ENCODE results near the gene DRD3. TPM values are rescaled to one million over a fixed set of nuclear protein-coding genes. Genes with fewer than 3 reads are reported as not detected.

DRD3 gene
- total RNA-seq, 1 experiment from 2014 or later = not detected

DNA sequence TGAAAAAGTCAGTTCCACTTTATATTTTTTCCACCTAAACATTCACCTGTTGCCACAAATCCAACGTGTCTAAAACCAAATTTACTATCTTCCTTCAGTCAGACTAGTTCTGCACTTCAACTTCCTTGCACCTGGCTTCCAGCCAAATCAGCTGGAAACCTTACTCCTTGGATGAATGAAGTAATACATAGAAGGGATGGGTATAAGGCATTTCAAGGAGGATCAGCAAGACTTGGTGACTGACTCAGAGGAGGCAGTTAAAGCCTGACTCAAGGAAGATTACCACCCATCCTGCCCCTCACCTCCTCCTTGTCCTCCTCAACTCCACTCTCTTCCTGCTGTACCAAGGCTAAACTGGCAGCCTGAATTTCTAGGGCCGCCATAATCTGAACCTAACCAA, 85.3 kb downstream of the DRD3 start:
- BruUV-seq (replicated peaks) = no TSS peak
- no peak overlapping the region for H3K4me3 Mint-ChIP-seq (ENCODE audit: unreplicated experiment)
- H3K9me3 Mint-ChIP-seq (ENCODE audit: unreplicated experiment) = no peaks in the 10 kb centered on the region
- DNase-seq (ENCODE audit: unreplicated experiment) = peak; percentile 72
- CTCF ChIA-PET = interaction anchor here (0.9 kb wide), 1 partner anchor 11 kb away, joined by 3 read pairs; no protein-coding TSS in a partner anchor
- TF ChIP-seq, protein P1, sequence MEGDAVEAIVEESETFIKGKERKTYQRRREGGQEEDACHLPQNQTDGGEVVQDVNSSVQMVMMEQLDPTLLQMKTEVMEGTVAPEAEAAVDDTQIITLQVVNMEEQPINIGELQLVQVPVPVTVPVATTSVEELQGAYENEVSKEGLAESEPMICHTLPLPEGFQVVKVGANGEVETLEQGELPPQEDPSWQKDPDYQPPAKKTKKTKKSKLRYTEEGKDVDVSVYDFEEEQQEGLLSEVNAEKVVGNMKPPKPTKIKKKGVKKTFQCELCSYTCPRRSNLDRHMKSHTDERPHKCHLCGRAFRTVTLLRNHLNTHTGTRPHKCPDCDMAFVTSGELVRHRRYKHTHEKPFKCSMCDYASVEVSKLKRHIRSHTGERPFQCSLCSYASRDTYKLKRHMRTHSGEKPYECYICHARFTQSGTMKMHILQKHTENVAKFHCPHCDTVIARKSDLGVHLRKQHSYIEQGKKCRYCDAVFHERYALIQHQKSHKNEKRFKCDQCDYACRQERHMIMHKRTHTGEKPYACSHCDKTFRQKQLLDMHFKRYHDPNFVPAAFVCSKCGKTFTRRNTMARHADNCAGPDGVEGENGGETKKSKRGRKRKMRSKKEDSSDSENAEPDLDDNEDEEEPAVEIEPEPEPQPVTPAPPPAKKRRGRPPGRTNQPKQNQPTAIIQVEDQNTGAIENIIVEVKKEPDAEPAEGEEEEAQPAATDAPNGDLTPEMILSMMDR (IDR thresholded peaks at IDR 0.05; ENCODE audit: unreplicated experiment) = no peak
- no peaks in the 10 kb centered on the region for H3K4me1 Mint-ChIP-seq (ENCODE audit: insufficient read depth, unreplicated experiment)
- intact Hi-C loops (cut with micrococcal nuclease) = no loop called here
- no peak overlapping the region for H3K27ac Mint-ChIP-seq (ENCODE audit: low read depth, unreplicated experiment)
- peaks cover 4% of the 10 kb centered on the region for H3K36me3 Mint-ChIP-seq (ENCODE audit: insufficient read depth, unreplicated experiment)
- POLR2A ChIA-PET = no interaction called here
- no peaks in the 10 kb centered on the region for H3K27me3 Mint-ChIP-seq (ENCODE audit: insufficient read depth, unreplicated experiment)

DNA sequence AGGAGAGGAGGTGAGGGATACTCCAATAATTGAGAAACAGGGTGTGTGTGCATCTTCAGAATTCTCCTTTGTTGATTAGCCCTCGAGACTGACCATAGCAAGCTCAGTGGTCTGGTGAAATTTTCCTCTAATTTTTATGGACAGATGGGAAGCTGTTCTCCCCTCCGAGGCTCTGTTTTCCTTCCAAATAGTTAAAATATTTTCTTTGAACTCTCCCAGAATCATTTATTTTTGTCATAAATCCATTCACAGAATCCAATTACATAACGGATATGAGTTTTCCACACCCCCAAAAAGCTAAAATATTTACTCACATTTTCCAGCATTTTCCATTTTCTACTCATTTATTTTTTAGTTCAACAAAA, 85.9 kb downstream of the DRD3 start:
- H3K4me3 Mint-ChIP-seq (ENCODE audit: unreplicated experiment) = no peak overlapping the region

DNA sequence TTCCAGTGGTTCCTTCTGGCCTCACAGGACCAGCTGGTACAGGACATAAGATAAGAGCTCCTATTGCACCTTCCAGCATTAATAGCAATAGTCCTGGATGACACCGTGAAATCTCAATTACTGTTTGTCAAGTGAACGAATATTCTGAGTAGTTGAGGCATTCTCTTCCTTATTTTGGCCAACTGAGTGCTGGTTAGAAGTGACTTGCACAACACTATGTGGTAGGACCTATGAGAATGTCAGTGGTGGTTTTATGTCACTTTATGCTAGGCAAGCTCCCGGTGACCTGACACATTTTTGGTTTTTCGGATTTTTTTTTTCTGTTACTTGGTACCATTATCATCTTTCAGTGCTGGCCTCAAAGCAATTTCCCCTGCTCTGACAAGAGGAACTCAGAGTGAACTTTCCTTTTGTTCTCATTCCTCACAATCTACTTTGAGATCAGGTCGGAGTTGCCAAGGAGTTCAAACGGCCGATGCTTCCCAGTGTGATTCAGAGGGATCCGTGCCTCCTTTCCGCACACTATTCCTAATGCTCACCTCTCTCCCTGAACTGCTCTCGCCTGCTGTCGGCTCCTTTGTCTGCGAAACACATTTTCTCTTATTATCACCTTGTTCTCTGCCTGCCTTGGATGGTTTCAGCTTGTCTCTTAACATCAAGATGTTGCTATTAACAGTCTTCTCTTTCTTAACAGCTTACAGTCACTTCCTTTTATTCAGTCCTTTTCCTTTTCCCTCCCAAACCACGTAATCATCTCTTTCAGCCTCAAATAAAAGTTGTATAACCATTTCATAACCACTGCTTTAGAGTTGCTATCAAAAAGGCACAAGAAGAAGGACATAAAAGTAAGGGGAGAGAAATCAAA, 86.5 kb downstream of the DRD3 start:
- no peak overlapping the region for H3K4me3 Mint-ChIP-seq (ENCODE audit: unreplicated experiment)
- TF ChIP-seq, protein P1 (IDR thresholded peaks at IDR 0.05; ENCODE audit: unreplicated experiment) = no peak
- peaks cover 8% of the 10 kb centered on the region for H3K36me3 Mint-ChIP-seq (ENCODE audit: insufficient read depth, unreplicated experiment)
- no peaks in the 10 kb centered on the region for H3K9me3 Mint-ChIP-seq (ENCODE audit: unreplicated experiment)
- no peaks in the 10 kb centered on the region for H3K4me1 Mint-ChIP-seq (ENCODE audit: insufficient read depth, unreplicated experiment)
- no peak overlapping the region for H3K27ac Mint-ChIP-seq (ENCODE audit: low read depth, unreplicated experiment)
- ChIA-PET POLR2A (interaction anchor here (1.4 kb wide), 1 partner anchor 13 kb away, joined by 4 read pairs; no protein-coding TSS in a partner anchor), CTCF (interaction anchor here (0.5 to 0.9 kb wide), 2 partner anchors 12 to 66 kb away, joined by 3 to 4 read pairs; no protein-coding TSS in a partner anchor)
- no peaks in the 10 kb centered on the region for H3K27me3 Mint-ChIP-seq (ENCODE audit: insufficient read depth, unreplicated experiment)
- no TSS peak for BruUV-seq (replicated peaks)
- intact Hi-C loops (cut with micrococcal nuclease) = no loop called here
- no peak for DNase-seq (ENCODE audit: unreplicated experiment)

More for the DNA sequence above, 85.9 kb downstream of the DRD3 start:
- H3K36me3 Mint-ChIP-seq (ENCODE audit: insufficient read depth, unreplicated experiment) = peaks cover 4% of the 10 kb centered on the region
- no peaks in the 10 kb centered on the region for H3K4me1 Mint-ChIP-seq (ENCODE audit: insufficient read depth, unreplicated experiment)
- intact Hi-C loops (cut with micrococcal nuclease) = no loop called here
- POLR2A ChIA-PET = interaction anchor here (1.4 kb wide), 1 partner anchor 14 kb away, joined by 4 read pairs; no protein-coding TSS in a partner anchor
- DNase-seq (ENCODE audit: unreplicated experiment) = no peak
- TF ChIP-seq, protein P1 (IDR thresholded peaks at IDR 0.05; ENCODE audit: unreplicated experiment) = no peak
- no peaks in the 10 kb centered on the region for H3K27me3 Mint-ChIP-seq (ENCODE audit: insufficient read depth, unreplicated experiment)
- no TSS peak for BruUV-seq (replicated peaks)
- CTCF ChIA-PET = interaction anchor here (0.9 kb wide), 1 partner anchor 12 kb away, joined by 3 read pairs; no protein-coding TSS in a partner anchor
- no peak overlapping the region for H3K27ac Mint-ChIP-seq (ENCODE audit: low read depth, unreplicated experiment)
- no peaks in the 10 kb centered on the region for H3K9me3 Mint-ChIP-seq (ENCODE audit: unreplicated experiment)

DNA sequence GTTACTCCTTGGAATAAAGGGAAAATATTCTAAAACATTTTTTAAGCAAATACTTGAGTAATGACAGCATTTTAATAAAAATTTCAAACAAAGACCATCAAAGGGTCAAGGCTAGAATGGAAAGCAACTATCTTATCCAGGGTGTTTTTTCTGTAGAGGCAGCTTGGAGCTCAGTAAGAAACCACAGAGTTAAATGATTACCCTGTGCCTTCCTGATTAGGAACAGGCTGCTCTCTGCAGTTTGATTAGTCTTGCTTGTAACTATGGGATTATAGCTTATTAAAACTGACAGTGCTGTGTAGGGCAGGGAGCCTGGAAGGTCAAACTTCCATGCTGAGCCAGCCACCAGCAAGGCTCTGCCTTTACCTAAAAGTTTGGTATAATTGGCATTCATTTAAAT, 89.2 kb downstream of the DRD3 start:
- ChIA-PET CTCF (interaction anchor here (0.5 kb wide), 1 partner anchor 34 kb away, joined by 3 read pairs; the partner anchor contains the start of gene CCDC191), POLR2A (no interaction called here)
- TF ChIP-seq, protein P1 (IDR thresholded peaks at IDR 0.05; ENCODE audit: unreplicated experiment) = no peak
- no peak overlapping the region for H3K4me3 Mint-ChIP-seq (ENCODE audit: unreplicated experiment)
- H3K27me3 Mint-ChIP-seq (ENCODE audit: insufficient read depth, unreplicated experiment) = no peaks in the 10 kb centered on the region
- H3K36me3 Mint-ChIP-seq (ENCODE audit: insufficient read depth, unreplicated experiment) = peaks cover 23% of the 10 kb centered on the region
- intact Hi-C loops (cut with micrococcal nuclease) = no loop called here
- no peaks in the 10 kb centered on the region for H3K4me1 Mint-ChIP-seq (ENCODE audit: insufficient read depth, unreplicated experiment)
- H3K27ac Mint-ChIP-seq (ENCODE audit: low read depth, unreplicated experiment) = no peak overlapping the region
- no peaks in the 10 kb centered on the region for H3K9me3 Mint-ChIP-seq (ENCODE audit: unreplicated experiment)
- no TSS peak for BruUV-seq (replicated peaks)
- DNase-seq (ENCODE audit: unreplicated experiment) = no peak
